HEK293T (cell line): ENCODE data around the gene ZMYM2.

Experiments used
- ARNT ChIP-seq: fragments of 450-650 bp; IDR thresholded peaks from 2 replicates; pipeline ENCODE4 v1.6.1; 2017; ENCODE audit warnings: mild to moderate bottlenecking
- BHLHE40 ChIP-seq: fragments of 450-650 bp; IDR thresholded peaks from 2 replicates; pipeline ENCODE4 v1.6.1; 2016; ENCODE audit warnings: mild to moderate bottlenecking, moderate library complexity, borderline replicate concordance
- CTBP1 ChIP-seq: fragments of 450-650 bp; IDR thresholded peaks from 2 replicates; pipeline ENCODE4 v1.6.1; 2016; ENCODE audit warnings: borderline replicate concordance
- ELF4 ChIP-seq: fragments of 450-650 bp; IDR thresholded peaks from 2 replicates; pipeline ENCODE4 v1.6.1; 2017; ENCODE audit warnings: antibody characterized with exemption
- FOXK2 ChIP-seq: fragments of 450-650 bp; IDR thresholded peaks from 2 replicates; pipeline ENCODE4 v1.6.1; 2016; ENCODE audit warnings: mild to moderate bottlenecking
- FOXM1 ChIP-seq: fragments of 450-650 bp; IDR thresholded peaks from 2 replicates; pipeline ENCODE4 v1.6.1; 2017; ENCODE audit warnings: mild to moderate bottlenecking, borderline replicate concordance
- HDGF ChIP-seq: fragments of 450-650 bp; IDR thresholded peaks from 2 replicates; pipeline ENCODE4 v1.6.1; 2017; ENCODE audit warnings: antibody characterized with exemption, borderline replicate concordance
- NFRKB ChIP-seq: fragments of 450-650 bp; IDR thresholded peaks from 2 replicates; pipeline ENCODE4 v1.6.1; 2016; ENCODE audit warnings: mild to moderate bottlenecking, moderate library complexity
- SP1 ChIP-seq: fragments of 450-650 bp; IDR thresholded peaks from 2 replicates; pipeline ENCODE4 v1.6.1; 2017
- SUZ12 ChIP-seq: fragments of 450-650 bp; IDR thresholded peaks from 2 replicates; pipeline ENCODE4 v1.6.1; 2016; ENCODE audit warnings: mild to moderate bottlenecking
- TARDBP ChIP-seq: fragments of 450-650 bp; IDR thresholded peaks from 2 replicates; pipeline ENCODE4 v1.6.1; 2016
- ZNF384 ChIP-seq: fragments of 450-650 bp; IDR thresholded peaks from 2 replicates; pipeline ENCODE4 v1.6.1; 2016
- TF ChIP-seq, protein P1 (sequence below): fragments of 450-650 bp; IDR thresholded peaks from 2 replicates; pipeline ENCODE4 v1.6.1; 2016

DNA sequence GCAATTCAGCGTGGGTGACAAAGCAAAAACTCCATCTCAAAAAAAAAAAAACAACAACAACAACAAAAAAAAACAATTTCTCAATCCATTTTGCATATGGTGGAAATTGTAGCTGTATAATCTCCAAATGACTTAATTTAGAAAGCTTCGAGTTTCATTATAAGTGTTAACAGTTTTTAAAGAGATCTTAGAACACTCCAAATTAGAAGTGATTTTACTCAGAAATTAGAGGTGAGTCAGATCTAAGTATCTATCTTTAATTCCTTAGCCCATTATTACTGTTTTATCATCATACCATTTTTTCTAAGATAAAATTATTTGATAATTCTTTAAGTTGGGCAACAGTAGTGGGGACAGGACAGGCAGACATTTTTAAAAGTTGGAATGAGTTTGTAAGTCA lies 60.5 kb downstream of the ZMYM2 start:
- TF ChIP-seq HDGF (no peak), SUZ12 (no peak), BHLHE40 (no peak), CTBP1 (no peak), TARDBP (no peak), FOXM1 (no peak), ARNT (no peak), ELF4 (no peak), SP1 (no peak), FOXK2 (no peak), NFRKB (no peak), ZNF384 (no peak)
- TF ChIP-seq, protein P1, sequence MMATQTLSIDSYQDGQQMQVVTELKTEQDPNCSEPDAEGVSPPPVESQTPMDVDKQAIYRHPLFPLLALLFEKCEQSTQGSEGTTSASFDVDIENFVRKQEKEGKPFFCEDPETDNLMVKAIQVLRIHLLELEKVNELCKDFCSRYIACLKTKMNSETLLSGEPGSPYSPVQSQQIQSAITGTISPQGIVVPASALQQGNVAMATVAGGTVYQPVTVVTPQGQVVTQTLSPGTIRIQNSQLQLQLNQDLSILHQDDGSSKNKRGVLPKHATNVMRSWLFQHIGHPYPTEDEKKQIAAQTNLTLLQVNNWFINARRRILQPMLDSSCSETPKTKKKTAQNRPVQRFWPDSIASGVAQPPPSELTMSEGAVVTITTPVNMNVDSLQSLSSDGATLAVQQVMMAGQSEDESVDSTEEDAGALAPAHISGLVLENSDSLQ: no peak
